Activated T-cell treated with anti-CD3 and anti-CD28 coated beads, Interleukin-2, amount 50 U/mL, for 48 hours (primary cell): Measurements from ENCODE around the gene DUOXA1.

Source experiments
- DNase-seq, 2 experiments: peaks; one replicate each; pipeline ENCODE4 v3.0.0-alpha.2; 2020

The DUOXA1 gene, protein sequence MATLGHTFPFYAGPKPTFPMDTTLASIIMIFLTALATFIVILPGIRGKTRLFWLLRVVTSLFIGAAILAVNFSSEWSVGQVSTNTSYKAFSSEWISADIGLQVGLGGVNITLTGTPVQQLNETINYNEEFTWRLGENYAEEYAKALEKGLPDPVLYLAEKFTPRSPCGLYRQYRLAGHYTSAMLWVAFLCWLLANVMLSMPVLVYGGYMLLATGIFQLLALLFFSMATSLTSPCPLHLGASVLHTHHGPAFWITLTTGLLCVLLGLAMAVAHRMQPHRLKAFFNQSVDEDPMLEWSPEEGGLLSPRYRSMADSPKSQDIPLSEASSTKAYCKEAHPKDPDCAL

DNA sequence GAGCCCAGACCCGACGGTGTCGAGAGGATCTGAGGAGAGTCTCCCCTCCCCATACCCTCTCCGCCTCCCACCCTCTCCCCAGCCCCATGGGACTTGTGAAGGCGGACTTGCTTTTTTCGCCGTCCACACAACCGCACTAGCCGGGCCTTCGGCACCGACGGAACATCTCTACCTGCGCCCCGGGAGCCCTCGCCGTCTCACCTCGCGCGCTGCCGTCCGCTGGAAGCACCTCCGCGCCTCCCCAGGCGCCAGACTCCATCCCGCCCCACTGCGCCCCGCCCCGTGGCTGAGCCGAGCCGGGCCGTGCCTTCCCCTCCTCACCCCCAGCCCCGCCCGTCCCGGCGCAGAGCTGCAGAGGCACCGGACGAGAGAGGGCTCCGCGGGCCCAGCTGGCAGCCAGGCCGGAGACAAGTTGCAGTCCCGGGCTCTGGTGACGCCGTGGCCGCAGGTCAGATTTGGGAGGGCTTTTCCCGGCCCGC is at the start of gene DUOXA1, which contains the start of gene DUOX1:
TSS of gene DUOXA1 (minus strand) at position 229 of the 479 bp plus-strand sequence. CDS start 6,865 bp downstream, outside the sequence.
TSS of gene DUOX1 (plus strand) at position 344 of the 479 bp plus-strand sequence. CDS start 1,973 bp downstream, outside the sequence.
- peak; percentile 49 to 56 for DNase-seq

DNA sequence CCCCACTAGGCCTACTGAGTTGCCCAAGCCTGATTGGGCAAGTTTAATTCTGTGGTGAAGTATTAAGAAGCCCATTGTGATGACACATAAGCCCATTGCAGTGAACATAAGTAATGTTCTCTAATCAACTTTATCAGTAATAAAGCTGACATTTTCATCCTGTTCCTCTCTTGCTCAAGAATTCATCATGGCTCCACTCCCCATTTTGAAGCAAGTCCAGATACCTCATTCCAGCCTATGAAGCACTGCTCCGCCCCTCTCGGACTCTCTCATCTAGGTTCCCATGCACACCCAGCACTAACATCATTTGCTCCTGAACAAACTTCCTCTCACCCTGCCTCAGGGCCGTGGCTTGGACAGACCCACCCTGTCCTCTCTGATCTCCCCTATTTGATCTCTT is 47.6 kb upstream of the DUOXA1 start:
- no peak for DNase-seq

DNA sequence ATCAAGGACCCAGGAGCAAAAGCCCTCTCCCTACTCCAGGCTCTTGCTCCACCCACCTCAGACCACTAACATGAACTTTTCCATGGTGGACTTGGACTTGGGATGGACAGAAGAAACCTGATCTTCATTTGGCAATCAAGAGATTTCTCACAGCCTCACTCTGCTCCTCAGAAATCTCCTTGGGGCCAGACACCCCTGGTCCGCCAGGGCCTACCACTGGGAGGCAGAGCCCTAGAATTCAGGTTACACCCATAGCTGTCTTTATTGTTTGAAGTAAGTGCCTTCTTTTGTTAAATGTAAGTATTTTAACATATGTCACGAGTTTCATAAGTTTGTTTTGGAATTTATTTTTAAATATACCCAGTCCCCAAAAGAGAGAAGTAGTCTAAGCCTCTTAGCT is 44.9 kb upstream of the DUOXA1 start:
- no peak for DNase-seq

DNA sequence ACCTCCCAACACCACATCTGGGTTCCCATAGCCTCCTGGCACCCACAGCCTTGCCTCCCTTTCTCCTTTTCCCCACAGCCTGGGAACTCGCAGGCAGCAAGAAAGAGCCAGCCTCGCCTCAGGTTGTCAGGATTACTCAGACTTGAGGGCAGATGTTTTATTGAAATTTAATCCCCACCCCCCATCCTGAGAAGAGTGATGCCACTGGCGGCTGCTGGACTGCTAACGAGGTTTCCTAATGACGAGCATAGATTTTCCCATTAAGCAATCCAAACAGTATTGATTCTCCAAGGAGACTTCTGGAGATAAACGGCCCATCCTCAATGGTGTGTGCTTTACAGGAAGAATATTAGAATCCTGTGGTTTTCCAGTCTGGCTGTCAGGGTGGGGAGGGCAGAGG is 44.4 kb upstream of the DUOXA1 start:
- no peak for DNase-seq

DNA sequence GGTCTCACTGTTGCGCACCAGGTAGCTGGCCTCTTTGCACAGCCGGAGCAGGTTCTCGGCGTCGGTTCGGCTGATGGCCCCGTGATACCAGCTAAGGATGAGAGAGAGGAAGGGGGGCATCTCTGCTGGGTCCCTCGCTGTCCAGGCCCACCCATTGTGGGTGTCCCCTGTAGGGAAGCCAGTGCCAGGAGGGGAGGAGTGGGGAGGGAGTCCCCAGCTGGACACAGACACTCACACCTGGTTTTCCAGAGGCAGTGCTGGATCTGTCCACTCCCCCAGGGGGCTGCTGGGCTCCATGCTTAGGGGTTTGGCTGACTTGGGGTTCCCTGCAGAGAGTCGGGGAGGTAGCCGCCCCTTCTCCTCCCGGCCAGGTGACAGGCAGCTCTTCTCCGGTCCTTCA is 42.2 kb upstream of the DUOXA1 start:
- no peak for DNase-seq

DNA sequence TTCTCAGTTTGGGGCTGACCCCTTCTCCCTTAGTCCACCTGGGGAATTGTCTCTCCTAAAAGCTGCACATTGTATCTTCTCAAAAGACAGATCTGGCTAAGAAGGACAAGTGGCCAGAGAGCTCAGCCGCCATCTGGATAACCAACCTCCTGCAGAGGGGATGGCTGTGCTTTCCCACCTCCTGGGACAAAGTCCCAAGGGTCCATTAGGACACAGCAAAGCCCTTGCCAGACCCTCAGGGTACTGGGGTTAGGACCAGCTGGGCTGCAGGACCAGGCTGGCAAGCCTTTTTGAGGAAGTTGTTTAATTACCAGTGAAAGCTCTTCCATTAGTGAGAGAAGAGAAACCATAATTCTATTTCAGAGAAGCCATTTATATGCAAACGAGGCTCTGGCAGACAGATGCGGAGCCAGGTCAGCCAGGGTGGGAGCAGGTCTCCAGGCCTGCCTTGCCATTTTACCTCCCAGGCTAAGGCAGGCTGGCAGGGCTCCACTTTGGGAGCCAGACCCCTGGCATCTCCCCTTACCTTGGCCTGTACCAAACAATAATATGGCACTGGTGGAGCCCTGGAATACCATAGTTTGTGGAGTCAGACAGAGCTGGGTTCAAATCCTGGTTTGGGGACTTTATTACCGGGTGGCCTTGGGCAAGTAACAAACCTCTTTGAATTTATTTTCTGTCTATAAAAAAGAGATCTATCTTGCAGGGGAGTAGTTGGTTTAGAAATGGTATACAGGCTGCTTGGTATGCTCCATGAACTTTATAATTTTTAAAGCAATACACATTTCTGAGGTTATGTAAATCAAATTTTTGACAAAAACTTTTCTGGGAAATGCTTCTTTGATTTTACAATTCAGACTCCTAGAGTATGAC is 40.2 kb upstream of the DUOXA1 start:
- DNase-seq, result no peak

DNA sequence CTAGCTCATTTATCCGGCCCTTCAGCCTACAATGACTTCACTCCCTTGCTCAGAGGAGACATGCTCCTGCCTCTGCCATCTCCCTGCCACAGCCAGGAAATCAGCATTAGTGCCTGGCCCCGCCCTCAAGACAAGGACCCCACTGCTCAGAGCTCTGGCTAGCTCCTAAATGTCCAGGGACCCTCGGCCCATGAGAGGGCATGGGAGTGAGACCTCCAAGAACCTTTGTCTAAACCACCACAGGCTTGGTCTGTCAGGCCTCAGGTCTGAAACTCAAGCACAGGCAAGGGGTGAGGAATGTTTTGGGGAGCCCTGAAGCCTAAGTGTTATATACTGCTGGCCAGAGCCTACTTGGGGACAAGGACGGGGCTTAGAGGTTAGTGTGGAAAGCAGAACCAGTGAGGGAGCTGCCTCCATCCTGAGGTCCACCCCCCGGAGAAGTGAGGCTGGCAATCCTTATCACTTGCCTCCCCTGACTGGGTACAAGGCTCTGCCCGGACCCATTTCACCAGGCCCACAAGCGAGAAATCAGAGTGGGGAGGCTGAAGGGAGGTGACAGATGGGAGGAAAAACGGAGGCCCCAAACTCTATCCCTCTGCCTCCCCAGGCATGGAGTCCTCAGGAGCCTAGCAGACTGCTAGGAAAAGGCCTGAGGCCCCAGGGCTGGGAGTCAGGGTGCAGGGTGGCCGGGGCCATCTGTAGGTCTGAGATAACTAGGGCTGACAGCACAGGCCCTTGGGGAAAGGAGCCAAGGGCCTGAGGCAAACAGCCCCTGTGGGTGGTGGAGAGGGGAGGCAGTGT is 39.3 kb upstream of the DUOXA1 start:
- no peak for DNase-seq

DNA sequence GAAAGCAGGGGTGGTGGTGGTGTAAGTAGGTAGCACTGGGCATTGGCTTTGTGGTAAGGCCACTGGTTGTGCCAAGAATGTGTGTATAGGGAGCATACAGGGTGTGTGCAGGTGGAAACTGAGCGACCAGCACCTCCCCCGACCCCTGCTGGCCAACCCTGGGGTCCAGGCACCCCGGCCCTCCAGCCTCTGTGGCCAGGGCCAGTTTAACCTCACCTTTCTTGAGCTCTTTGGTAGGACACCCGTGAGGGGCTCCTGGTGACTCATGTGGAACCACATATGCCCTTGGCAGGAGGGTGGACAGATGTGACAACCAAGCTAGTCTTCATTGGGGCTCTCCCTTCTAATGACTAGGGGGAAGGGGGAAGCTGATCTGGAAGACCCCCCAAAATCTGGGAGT is 38.6 kb upstream of the DUOXA1 start:
- DNase-seq, result no peak

DNA sequence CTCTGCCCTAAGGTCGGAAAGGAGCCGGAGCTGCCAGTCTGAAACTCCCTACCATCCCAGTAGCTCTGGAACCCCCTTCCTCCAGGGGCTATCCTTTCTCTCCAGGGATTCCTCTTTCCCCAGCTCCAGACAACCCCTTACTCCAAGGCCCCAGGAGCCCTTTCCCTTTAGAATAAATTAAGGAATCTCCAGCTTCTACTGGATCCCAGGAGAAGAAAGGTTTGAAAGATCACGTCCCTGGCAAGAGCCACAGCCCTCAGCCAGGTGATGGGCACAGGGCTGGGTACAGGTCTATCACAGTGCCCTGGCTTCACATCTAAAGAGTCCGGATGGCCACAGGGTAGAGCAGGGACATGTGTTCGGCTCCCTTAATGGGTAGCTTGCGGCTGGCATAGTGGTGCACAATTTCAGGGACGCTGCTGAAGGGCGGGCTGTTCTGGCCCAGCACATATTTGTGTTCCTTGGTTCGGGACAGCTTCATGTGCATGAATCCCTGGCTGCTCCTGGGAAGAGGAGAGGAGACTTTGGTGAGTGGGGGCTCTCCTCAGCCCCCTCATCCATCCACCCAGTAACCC is 38.0 kb upstream of the DUOXA1 start:
- no peak for DNase-seq

DNA sequence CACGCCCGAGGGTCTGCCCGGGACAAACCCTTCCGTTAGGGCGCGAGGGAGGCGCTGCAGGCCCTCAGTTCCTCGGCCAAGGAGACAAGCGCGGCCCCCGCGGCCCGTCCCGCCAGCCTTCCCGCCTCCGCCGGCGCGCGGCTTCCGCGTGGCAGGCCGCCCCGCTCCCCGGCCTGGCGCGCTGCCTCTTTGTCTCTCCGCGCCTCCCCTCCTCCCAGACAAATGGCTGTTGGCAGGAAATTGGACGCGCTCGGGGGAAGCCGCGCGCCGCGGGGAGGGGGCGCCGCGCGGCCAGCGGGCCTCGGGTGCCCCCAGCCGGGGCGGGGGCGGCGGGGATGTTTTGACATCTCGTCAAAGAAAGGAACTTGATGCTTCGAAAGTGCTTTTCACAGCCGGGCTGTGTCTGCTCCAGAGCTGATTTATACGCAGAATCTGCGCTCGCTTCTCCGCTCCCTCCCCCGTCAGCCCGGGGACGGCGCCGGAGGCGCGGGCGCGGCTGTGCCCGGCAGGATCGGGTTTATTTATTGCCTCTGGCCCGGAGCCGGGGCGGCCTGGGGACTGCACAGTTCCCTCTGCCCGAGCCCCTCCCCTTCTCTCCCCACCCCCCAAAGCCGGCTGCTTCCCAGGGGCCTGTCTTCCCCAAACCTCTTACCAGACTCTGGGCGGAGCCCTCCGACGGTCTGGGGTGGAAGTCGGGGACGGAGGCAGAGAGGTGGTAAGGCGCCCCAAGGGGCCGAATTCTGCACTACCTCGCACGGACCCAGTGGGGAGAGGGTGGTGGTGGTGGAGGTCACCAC is 37.4 kb upstream of the DUOXA1 start:
- DNase-seq, result peak; percentile 89 to 92

DNA sequence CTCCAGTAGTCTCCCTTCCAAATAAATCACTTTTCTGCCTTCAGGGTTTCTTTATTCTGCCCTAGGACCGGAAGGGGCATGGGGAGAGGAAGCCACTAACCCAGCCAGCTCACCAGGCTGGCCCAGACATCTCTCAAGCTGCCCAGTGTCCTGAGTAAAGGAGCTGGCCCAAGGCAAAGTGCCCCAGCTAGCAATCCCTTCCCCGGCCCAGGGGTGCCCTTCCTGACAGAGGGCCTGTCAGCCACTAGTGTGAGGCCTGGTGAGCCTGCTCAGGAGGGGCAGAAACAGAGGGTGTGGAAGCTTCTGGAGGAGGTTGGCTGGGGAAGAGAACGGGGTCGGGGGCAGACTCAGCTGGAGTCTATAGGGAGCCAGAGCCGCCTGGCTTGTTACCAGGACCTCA is 35.9 kb upstream of the DUOXA1 start:
- no peak for DNase-seq

DNA sequence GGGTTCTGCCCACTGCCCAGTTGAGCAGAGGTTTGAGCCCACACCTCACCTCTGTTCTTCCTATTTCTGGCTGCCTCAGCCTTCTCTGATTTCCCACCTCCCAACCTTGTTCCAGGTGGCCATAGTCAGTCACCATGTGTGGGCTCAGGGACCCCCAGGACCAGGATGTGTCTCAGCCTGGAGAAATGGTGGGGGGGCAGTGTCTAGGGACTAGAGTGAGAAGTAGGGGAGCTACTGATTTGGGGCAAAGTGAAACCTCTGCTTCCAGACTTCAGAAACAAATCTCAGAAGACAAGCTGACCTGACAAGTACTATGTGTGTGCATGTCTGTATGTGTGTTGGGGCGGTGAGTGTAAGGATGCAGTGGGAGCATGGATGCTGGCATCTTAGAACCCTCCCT is 35.2 kb upstream of the DUOXA1 start:
- DNase-seq, result no peak

DNA sequence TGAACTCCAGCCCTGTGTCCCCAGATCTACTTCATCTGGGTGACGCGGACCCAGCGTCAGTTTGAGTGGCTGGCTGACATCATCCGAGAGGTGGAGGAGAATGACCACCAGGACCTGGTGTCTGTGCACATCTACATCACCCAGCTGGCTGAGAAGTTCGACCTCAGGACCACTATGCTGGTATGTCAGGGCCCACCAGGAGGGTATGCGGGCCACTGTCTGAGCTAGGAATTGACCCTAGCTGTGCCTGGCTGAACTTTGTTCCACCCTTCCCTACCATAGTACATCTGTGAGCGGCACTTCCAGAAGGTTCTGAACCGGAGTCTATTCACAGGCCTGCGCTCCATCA is 33.8 kb upstream of the DUOXA1 start:
- DNase-seq, result no peak

DNA sequence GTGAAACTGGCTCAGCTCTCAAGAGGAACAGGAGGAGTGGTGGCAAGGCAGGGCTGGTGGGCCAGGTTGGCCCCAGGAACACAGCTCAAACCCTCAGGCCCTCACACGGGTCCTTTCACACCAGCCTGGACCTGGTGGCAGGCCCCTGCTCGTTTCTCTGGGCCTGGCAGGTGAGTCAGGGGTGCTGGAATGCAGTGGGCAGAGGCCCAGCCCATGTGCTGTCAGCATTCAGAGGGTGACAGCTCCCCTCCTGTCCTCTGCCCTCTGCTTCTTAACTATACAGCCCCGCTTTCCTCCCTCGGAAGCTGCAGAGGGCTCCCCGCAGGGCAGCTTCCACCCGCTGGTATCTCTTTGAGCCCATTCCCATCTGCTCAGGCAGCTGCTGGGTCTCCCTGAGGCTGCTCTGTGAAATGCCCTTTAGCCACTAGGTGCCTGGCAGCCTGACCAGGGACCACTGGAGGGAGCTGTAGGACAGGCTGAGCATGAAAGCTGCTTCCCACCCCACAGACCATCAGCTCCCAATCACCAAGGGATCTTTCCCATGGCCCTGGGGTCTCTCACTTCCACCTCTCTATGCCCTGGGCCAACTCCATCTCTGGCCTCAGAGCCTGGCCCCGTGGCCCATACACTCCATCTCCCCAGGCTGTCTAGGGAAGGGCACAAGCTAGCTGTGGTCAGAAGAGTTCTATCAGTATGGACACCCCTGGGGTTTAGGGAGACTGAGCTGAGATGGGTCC is 33.3 kb upstream of the DUOXA1 start:
- DNase-seq, result peak; percentile 76 to 77

DNA sequence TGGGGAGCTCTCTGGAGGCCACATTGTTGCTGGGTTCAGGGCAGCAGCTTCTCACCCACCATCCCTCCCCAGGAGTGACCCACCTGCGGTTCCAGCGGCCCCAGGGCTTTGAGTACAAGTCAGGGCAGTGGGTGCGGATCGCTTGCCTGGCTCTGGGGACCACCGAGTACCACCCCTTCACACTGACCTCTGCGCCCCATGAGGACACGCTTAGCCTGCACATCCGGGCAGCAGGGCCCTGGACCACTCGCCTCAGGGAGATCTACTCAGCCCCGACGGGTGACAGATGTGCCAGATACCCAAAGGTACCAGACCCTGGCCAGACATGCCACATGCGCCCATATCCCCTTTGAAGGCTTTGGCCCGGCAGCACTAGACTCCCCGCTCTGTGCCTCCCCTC is 32.0 kb upstream of the DUOXA1 start:
- no peak for DNase-seq

DNA sequence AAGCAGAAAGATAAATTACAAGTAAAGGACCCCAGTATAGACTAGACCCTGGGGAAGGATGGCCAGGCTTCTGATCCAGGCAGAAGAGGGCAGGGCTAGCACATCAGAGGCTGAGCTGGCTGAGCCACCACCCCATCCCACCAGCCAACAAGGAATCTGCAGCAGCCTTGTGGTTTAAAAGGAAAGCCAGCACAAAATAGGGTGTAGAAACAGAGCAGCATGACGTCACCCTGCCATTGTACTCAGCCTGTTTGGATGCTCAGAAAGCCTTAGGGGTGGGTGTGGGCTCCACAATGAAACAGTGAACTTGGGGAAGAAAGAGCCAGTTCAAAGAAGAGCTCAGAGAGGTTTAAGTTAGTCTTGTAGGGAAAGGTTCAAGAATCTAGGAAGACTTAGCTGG is 28.3 kb upstream of the DUOXA1 start:
- DNase-seq, result peak in 1 of 2 experiments; percentile 52

DNA sequence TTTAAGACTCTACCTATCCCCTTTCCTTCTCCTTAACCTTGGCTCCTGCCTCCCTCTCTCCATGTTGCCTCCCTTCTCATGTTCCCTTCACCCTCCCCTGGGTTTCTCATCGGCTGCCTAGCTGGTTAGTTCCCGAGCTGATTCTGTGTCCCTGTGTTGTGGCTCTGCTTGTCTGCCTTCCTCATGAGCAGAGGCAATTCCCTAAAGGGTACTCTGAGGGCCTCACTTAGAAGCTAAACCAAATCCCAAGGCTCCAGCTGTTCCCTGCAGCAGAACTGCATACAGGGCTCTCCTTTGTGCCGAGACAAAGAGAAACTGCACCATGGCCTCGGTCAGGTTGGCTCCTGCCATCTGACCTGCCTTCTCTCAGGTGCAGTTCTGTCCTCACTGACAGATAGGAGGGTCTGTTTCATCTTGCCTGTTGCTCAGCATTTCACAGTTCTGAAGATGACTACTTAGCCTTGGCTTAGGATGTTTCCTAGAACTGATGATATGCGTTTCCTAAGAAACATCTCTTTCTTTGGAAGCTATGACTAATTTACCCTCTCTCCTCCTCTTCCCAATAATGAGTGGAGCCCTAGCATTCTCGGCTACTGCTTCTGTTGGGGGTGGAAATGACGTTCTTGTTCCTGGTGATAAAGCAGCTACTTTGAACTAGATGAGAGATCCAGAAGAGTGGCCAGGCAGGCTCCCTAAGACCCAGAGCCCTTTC is 27.2 kb upstream of the DUOXA1 start:
- DNase-seq, result no peak

DNA sequence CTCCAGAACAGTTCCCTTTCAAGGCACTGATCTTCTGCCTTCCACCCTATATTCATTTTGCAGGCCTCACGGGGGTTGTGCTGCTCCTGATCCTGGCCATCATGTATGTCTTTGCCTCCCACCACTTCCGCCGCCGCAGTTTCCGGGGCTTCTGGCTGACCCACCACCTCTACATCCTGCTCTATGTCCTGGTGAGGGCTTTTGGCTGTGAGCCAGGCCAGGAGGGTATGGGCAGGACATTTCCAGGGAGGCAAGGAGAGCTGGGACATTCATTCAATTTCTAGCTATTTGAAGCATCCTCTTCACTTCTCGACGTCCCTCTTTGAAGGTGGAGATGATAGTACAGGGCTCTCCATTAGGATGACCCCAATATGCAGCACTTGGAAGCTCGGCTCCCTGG is 26.1 kb upstream of the DUOXA1 start:
- no peak for DNase-seq

DNA sequence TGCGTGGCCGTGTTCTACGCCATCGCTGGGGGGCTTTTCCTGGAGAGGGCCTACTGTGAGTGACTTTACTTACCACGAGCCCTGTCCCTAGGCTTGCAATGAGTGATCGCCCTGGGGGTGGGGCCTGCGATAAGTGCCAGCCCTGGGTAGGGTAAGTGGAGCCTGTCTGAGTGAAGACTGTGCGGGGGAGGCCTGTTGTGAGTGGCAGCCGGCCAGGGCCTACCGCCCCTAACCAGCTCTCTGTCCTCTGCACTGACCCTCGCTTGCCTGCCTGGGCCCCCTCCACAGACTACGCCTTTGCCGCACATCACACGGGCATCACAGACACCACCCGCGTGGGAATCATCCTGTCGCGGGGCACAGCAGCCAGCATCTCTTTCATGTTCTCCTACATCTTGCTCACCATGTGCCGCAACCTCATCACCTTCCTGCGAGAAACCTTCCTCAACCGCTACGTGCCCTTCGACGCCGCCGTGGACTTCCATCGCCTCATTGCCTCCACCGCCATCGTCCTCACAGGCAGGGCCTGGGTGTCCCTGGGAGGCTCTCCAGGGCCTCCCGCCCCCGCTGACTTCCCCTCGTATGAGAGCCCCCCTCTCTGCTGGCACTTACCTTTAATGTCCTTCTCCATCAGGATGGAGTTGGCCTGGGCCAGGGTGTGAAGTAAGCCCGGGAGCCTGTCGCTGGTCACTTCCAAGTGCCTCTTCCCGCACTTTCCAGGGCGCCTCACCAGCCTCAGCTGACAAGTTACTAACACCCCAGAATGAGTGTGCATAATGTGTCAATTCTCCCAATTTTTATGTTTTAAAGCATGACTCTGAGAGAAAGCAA is 22.5 kb upstream of the DUOXA1 start:
- DNase-seq, result no peak

DNA sequence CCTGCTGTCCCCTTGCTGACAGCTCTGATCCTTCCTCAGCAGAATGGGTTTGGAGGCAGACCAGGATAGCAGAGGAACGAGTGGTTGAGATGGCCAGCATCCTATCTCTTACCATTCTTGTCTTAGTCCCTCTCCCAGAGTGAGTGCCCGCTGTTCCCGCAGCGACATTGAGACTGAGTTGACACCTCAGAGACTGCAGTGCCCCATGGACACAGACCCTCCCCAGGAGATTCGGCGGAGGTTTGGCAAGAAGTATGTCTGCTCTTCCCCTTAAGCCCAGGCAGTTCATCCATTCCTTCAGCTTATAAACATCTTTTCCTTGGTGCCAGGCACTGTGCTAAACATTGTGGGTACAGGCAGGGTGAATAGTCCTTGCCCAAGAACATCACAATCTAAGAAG is 21.3 kb upstream of the DUOXA1 start:
- DNase-seq, result no peak
